ENCODE measurements around the gene HLA-DPB1. TPM values are rescaled to one million over a fixed set of nuclear protein-coding genes. Genes with fewer than 3 reads are reported as not detected.

HLA-DPB1 gene
- total RNA-seq, 4 donors from 2014 or later = 9.5 to 104 (median 19.7) TPM

GRCh38 chr6:33085627-33086026 lies 9.8 kb downstream of the HLA-DPB1 start:
- H3K27me3 ChIP-seq = no peaks in the 10 kb centered on the region
- no peaks in the 10 kb centered on the region for H3K9me3 ChIP-seq
- H3K27ac ChIP-seq = no peak overlapping the region
- TF ChIP-seq POLR2A (IDR thresholded peaks at IDR 0.05) (no peak), CTCF (IDR thresholded peaks at IDR 0.05) (no peak)
- no peak overlapping the region for H3K4me3 ChIP-seq
- no peak for DNase-seq
- peaks cover 0 to 6% (median 0%) of the 10 kb centered on the region in 4 donors for H3K4me1 ChIP-seq
- peaks cover 0 to 12% (median 0%) of the 10 kb centered on the region in 3 donors for H3K36me3 ChIP-seq

DNA sequence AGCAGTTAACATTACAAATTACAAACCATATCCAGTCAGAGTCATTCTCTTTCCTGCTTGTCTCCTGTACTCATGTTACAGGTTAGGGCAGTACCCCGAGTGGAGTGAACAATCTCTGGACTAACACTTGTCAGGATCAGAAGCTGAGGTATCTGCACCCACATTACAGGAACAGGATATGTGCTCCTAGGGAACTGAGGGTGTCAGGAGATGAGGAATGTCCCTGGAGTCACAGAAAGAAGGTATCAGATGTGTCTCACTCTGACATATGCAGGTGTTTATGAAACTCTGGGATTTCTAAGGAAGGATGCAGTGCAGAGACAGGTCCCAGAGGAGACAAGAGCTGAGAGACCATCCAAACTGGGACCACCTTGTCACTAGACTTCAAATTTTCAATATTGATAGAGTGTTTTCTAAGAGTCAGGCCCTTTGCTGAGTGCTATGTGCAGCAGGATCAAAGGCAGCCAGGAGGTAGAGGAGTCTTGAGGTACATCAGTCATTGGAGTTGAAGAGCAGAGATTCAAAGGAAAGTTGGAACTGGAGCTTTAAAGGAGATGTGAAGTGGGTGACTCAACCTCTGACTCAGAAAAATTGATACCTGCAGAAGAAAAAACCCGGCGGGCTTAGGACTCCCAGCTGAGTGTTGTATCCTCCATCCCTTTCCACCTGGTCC lies 12.6 kb downstream of the HLA-DPB1 start:
- Histone ChIP-seq H3K27me3 (no peaks in the 10 kb centered on the region), H3K4me1 (peaks cover 0 to 4% (median 0%) of the 10 kb centered on the region in 4 donors), H3K9me3 (no peaks in the 10 kb centered on the region), H3K4me3 (no peak overlapping the region), H3K36me3 (peaks cover 0 to 12% (median 0%) of the 10 kb centered on the region in 3 donors), H3K27ac (no peak overlapping the region)
- TF ChIP-seq CTCF (IDR thresholded peaks at IDR 0.05) (no peak), POLR2A (IDR thresholded peaks at IDR 0.05) (no peak)
- DNase-seq = no peak

DNA sequence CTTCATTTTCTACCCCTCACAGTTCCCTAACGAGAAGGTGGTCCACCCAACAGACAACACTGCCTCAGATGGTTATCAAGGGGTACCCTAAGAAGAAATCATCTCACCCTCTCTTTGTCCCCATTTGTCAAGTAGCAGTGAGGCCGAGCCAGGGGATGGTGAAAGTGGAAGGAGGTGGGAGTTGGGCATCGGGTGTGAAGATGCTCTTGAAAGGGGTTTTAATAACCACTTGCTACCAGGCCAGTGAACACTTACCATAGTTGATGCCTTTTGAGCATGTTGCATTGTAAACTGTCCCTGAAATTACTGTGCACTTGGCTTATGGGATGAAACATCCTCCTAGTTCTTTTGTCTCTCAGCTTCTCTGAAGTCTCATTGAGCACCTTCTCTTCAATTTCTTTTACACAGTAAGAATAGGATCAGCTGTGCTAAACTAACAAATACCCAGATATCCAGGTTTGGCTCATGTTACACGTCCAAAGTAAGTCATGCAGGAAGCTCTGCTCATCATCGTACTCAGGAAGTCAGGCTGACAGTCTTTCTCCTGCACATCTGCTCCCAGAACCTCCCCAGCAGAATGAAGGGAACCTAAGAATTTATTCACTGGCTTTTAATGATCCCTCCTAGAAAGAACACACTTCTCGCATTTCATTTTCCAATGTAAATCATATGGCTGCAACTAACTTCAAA lies 13.3 kb downstream of the HLA-DPB1 start:
- peaks cover 0 to 4% (median 0%) of the 10 kb centered on the region in 4 donors for H3K4me1 ChIP-seq
- peaks cover 0 to 12% (median 0%) of the 10 kb centered on the region in 3 donors for H3K36me3 ChIP-seq
- H3K9me3 ChIP-seq = no peaks in the 10 kb centered on the region
- no peaks in the 10 kb centered on the region for H3K27me3 ChIP-seq
- DNase-seq = no peak
- TF ChIP-seq CTCF (IDR thresholded peaks at IDR 0.05) (no peak), POLR2A (IDR thresholded peaks at IDR 0.05) (no peak)
- no peak overlapping the region for H3K4me3 ChIP-seq
- no peak overlapping the region for H3K27ac ChIP-seq

DNA sequence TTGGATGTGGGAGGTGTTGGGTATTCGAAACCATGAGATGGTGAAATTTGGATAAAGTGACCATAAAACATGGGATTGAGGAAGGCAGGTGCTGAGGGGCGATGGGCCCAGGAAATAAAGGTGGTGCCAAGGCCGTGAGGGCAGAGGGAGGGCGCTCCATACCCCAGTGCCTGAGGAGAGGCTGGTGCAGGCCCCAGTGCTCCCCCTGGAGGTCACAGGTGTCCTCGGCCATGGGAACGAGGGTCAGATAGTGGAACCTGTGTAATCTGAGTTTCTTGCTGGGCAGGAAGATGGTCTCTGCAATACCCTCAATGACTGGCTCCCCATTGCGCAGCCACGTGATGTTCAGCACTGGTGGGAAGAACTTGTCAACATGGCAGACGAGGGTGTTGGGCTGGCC lies 16.2 kb downstream of the HLA-DPB1 start:
- peak in 2 of 3 donors; percentile 57 to 79 for DNase-seq
- TF ChIP-seq POLR2A (IDR thresholded peaks at IDR 0.05) (no peak), CTCF (IDR thresholded peaks at IDR 0.05) (peak; percentile 26 to 59 (median 40))
- no peak overlapping the region for H3K27ac ChIP-seq

DNA sequence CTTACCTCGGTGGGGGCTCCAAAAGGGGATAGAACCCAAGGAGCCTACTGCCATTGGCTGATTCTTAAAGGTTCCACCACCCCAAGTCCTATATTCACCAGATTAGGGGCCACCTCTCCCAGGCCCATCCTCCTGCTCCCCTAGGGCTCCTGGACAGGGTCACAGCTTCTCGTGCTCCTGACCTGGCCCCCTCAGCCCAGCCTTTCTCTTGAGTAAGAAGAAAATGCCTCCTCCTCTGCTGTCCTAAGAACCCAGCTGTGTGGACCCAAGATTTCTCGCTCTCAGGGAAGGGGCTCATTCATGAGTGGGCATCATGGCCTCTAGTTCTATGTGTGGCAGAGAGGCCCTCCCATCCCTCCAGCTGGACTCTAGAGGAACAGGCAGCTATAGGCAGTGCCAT lies 16.6 kb downstream of the HLA-DPB1 start:
- DNase-seq = no peak
- TF ChIP-seq POLR2A (IDR thresholded peaks at IDR 0.05) (no peak), CTCF (IDR thresholded peaks at IDR 0.05) (no peak)
- Histone ChIP-seq H3K27me3 (no peaks in the 10 kb centered on the region), H3K36me3 (no peaks in the 10 kb centered on the region), H3K4me1 (peaks cover 0 to 4% (median 0%) of the 10 kb centered on the region in 4 donors), H3K9me3 (no peaks in the 10 kb centered on the region), H3K4me3 (no peak overlapping the region), H3K27ac (no peak overlapping the region)

More for the DNA sequence above, 16.2 kb downstream of the HLA-DPB1 start:
- H3K36me3 ChIP-seq = no peaks in the 10 kb centered on the region
- H3K4me3 ChIP-seq = no peak overlapping the region
- no peaks in the 10 kb centered on the region for H3K9me3 ChIP-seq
- peaks cover 0 to 4% (median 0%) of the 10 kb centered on the region in 4 donors for H3K4me1 ChIP-seq
- no peaks in the 10 kb centered on the region for H3K27me3 ChIP-seq
